Progenitor cell of endocrine pancreas (in vitro differentiated cells): ENCODE measurements around the gene NEK8. TPM values are rescaled to one million over a fixed set of nuclear protein-coding genes. Genes with fewer than 3 reads are reported as not detected.
A peak's percentile ranks its signal among the peaks of the same experiment; 100 is the strongest.

Experiments used
- DNase-seq: peaks from one replicate; pipeline ENCODE4 v3.0.0; 2021; ENCODE audit warnings: low spot score; ENCODE audit not compliant: unreplicated experiment
- H3K27ac Mint-ChIP-seq: 2 replicates; pipeline ENCODE4 v1.8.0; 2021; ENCODE audit warnings: mild to moderate bottlenecking, moderate library complexity, mixed read lengths
- H3K27me3 Mint-ChIP-seq: 2 replicates; pipeline ENCODE4 v1.8.0; 2021; ENCODE audit warnings: mixed read lengths
- H3K36me3 Mint-ChIP-seq: 2 replicates; pipeline ENCODE4 v1.8.0; 2022; ENCODE audit warnings: mixed read lengths; ENCODE audit not compliant: insufficient read depth
- H3K4me1 Mint-ChIP-seq: 2 replicates; pipeline ENCODE4 v1.8.0; 2021; ENCODE audit warnings: low read depth, mixed read lengths
- H3K4me3 Mint-ChIP-seq: 2 replicates; pipeline ENCODE4 v1.8.0; 2021; ENCODE audit warnings: low read depth, mild to moderate bottlenecking, moderate library complexity, mixed read lengths
- H3K9me3 Mint-ChIP-seq: 2 replicates; pipeline ENCODE4 v1.8.0; 2021; ENCODE audit warnings: low read depth, mixed read lengths
- CTCF ChIP-seq: fragments of 200-600 bp; sonication (generic); IDR thresholded peaks from one replicate; pipeline ENCODE4 v1.5.0; 2021; ENCODE audit warnings: antibody characterized with exemption, mild to moderate bottlenecking; ENCODE audit not compliant: unreplicated experiment
- total RNA-seq: library from RNA; stranded (reverse); gene quantifications from 2 replicates; pipeline ENCODE4 v1.2.1, GENCODE V29; 2021

Gene NEK8
- total RNA-seq, 1 donor from 2014 or later, result 15.4 TPM

GRCh38 chr17:28745786-28746411 is 17.3 kb downstream of the NEK8 start:
- no peak for TF ChIP-seq CTCF
- H3K27me3 Mint-ChIP-seq, result no peaks in the 10 kb centered on the region
- H3K4me1 Mint-ChIP-seq, result peaks cover 28% of the 10 kb centered on the region
- peak overlapping the region; percentile 99 for H3K27ac Mint-ChIP-seq
- H3K4me3 Mint-ChIP-seq, result peak overlapping the region; percentile 91
- no peaks in the 10 kb centered on the region for H3K9me3 Mint-ChIP-seq
- peaks cover 10% of the 10 kb centered on the region for H3K36me3 Mint-ChIP-seq
- DNase-seq, result no peak

DNA sequence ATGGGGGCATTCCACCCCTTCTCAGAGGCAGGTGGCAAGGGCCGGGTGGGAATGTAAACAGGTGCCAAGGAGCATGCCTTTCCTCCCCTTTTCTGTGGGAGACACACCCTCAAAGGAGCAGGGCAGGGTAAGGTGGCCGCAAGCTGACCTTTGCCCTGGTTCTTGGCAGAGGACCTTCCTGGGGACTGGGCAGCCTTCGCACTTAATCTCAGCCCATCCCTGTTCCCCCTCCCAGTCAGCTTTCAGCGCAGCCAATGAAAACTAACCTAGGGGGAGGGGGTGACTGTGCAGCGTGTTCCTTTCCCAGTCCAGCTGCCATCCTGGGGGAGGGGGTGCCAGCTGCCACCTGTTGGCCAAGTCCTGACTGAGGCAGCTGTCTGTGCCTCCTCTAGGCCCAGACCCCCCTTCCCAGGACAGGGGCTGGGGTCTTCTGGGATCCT is 18.0 kb downstream of the NEK8 start:
- Mint-ChIP-seq H3K4me3 (peak overlapping the region; percentile 91), H3K27me3 (no peaks in the 10 kb centered on the region), H3K27ac (peak overlapping the region; percentile 99), H3K9me3 (no peaks in the 10 kb centered on the region), H3K4me1 (peaks cover 28% of the 10 kb centered on the region), H3K36me3 (peaks cover 10% of the 10 kb centered on the region)
- no peak for DNase-seq
- no peak for TF ChIP-seq CTCF

DNA sequence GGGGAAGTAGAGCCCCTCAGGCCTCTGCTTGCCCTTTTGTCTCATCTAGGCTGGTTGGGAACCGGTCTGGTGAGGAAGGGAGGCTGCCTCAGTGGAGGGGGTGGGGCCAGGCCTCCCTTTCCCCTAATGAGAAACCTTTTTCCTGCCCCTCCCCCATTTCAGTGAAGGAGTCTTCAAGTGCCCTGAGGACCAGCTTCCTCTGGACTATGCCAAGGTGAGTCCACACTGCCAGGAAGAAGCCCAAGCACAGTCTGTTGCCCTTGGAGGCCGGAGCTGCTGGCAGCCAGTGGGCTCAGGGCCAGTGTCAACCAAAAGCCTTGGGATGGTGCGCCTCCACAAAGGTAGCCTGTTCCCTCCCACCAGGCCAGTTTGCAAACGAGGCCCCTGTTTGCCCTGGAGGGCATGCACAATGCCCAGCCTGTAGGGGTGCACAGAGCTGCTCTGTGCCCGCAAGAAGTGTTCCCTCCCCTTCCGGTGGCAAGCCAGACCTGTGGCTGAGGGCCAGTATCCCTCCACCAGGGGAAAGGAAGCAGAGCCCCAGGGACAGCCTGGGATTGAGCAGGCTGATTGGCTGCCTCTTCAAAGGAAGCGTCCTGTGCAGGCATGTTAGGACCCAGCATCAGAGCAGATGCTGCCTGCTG is 18.6 kb downstream of the NEK8 start:
- no peak for DNase-seq
- no peaks in the 10 kb centered on the region for H3K27me3 Mint-ChIP-seq
- peaks cover 10% of the 10 kb centered on the region for H3K36me3 Mint-ChIP-seq
- H3K27ac Mint-ChIP-seq, result peak overlapping the region; percentile 99
- peaks cover 28% of the 10 kb centered on the region for H3K4me1 Mint-ChIP-seq
- H3K9me3 Mint-ChIP-seq, result no peaks in the 10 kb centered on the region
- H3K4me3 Mint-ChIP-seq, result peak overlapping the region; percentile 91
- TF ChIP-seq CTCF, result no peak

GRCh38 chr17:28747801-28748750 is 19.5 kb downstream of the NEK8 start:
- peak overlapping the region; percentile 99 for H3K27ac Mint-ChIP-seq
- peaks cover 12% of the 10 kb centered on the region for H3K36me3 Mint-ChIP-seq
- H3K4me3 Mint-ChIP-seq, result no peak overlapping the region
- peaks cover 27% of the 10 kb centered on the region for H3K4me1 Mint-ChIP-seq
- no peaks in the 10 kb centered on the region for H3K9me3 Mint-ChIP-seq
- no peak for TF ChIP-seq CTCF
- no peak for DNase-seq
- H3K27me3 Mint-ChIP-seq, result no peaks in the 10 kb centered on the region
